NB4 (cell line): ENCODE data around the gene KLHL17.

Experiments used
- CTCF ChIP-seq: IDR thresholded peaks from one replicate; pipeline ENCODE4 v1.5.1; 2012; ENCODE audit warnings: low read depth, low read length
- MAX ChIP-seq: IDR thresholded peaks from 2 replicates; pipeline ENCODE4 v1.6.1; 2011; ENCODE audit warnings: low read depth, low read length
- POLR2A ChIP-seq: IDR thresholded peaks from 2 replicates; pipeline ENCODE4 v1.6.1; 2011; ENCODE audit warnings: mild to moderate bottlenecking; ENCODE audit not compliant: insufficient read length; ENCODE audit errors: extremely low read depth

- TF ChIP-seq POLR2A: no peak
- TF ChIP-seq CTCF: peak; percentile 21
- TF ChIP-seq MAX: no peak
Measured at GRCh38 chr1:1014799-1015681, 54.7 kb downstream of the KLHL17 start.
